Measurements from ENCODE around the gene MXD4. TPM values are rescaled to one million over a fixed set of nuclear protein-coding genes. Genes with fewer than 3 reads are reported as not detected.

The MXD4 gene
- total RNA-seq, 1 experiment from 2014 or later: 20.4 TPM

DNA sequence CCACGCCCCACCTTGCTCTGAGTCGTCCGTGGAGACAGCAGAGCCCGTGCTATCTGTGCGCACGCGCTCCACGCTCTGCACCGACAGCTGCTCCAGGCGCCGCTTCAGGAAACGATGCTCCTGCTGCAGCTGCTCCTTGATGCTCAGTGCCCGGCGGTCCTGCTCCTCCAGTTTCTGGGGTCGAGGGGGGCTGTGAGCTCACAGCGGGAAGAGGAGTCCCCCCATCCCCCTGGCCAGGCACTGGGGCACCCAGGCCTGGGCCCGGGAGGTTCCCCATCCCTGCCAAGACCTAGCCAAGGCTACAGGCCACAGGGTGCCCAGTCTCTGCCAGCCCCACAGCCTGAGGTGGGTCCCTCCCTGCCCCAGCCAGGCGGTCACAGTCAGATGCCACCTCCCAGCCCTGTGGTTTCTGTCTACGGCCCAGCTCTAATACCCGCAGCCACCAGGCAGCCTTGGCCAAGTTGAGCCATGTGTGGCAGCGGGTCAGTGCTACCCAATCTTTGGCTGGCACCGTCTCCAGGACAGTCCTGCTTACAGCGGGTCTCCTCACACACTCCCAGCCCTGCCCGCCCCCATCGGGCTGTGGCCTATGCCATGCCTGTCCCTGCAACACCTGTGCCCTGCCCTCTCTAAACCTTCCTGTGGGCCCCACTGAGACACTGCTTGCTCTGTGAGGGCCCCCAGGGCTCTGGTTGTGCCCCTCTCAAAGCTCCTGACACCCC is 10.7 kb downstream of the MXD4 start (continued):
- TF ChIP-seq, protein P1, sequence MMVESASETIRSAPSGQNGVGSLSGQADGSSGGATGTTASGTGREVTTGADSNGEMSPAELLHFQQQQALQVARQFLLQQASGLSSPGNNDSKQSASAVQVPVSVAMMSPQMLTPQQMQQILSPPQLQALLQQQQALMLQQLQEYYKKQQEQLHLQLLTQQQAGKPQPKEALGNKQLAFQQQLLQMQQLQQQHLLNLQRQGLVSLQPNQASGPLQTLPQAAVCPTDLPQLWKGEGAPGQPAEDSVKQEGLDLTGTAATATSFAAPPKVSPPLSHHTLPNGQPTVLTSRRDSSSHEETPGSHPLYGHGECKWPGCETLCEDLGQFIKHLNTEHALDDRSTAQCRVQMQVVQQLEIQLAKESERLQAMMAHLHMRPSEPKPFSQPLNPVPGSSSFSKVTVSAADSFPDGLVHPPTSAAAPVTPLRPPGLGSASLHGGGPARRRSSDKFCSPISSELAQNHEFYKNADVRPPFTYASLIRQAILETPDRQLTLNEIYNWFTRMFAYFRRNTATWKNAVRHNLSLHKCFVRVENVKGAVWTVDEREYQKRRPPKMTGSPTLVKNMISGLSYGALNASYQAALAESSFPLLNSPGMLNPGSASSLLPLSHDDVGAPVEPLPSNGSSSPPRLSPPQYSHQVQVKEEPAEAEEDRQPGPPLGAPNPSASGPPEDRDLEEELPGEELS (CRISPR knock-in tag; IDR thresholded peaks at IDR 0.05): no peak
- TF ChIP-seq, protein P2, sequence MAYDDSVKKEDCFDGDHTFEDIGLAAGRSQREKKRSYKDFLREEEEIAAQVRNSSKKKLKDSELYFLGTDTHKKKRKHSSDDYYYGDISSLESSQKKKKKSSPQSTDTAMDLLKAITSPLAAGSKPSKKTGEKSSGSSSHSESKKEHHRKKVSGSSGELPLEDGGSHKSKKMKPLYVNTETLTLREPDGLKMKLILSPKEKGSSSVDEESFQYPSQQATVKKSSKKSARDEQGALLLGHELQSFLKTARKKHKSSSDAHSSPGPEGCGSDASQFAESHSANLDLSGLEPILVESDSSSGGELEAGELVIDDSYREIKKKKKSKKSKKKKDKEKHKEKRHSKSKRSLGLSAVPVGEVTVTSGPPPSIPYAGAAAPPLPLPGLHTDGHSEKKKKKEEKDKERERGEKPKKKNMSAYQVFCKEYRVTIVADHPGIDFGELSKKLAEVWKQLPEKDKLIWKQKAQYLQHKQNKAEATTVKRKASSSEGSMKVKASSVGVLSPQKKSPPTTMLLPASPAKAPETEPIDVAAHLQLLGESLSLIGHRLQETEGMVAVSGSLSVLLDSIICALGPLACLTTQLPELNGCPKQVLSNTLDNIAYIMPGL (CRISPR knock-in tag; IDR thresholded peaks at IDR 0.05): no peak
- TF ChIP-seq GRHL2 (CRISPR knock-in tag; IDR thresholded peaks at IDR 0.05; ENCODE audit: insufficient replicate concordance, severe bottlenecking): no peak

DNA sequence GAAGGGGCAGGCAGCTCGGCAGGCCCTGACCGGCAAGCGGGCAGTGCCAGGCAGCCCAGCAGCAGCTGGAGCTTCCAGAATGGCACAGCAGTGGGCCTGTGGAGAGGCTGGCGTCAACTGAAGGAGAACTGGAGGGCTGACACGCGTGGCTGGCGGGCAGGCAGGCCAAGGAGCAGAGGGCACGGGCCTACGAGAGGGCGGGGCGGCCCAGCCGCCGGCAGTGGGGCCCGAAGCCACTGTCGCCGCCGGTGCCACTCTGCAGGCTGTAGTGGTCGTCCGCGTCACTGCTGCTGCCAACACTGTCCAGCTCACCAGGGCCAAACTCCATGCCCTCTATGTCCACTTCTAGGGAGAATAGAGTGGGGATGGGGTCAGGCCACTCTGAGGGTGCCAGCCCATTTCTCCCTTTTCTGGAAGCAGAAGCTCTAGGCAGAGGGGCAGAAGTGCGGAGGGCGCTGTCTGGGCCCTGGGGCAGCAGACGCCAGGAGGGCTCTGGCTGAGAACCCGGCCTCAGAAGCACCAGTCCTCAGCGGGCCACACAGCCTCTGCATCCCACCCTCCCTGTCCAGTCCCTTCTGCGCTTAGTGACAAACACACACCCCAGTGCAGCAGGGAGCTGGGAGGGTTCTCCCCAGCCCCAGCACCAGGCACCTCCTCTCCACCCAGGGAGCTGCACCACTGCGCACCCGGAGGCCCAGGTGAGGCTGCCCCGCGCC is 11.4 kb downstream of the MXD4 start:
- no peak overlapping the region for H3K27ac Mint-ChIP-seq
- no peak overlapping the region for H3K4me3 Mint-ChIP-seq
- peaks cover under 1% of the 10 kb centered on the region; the same call in 1 of the 2 replicates for H3K9me3 Mint-ChIP-seq
- peak; percentile 8 for DNase-seq (ENCODE audit: low spot score)
- no peaks in the 10 kb centered on the region for H3K27me3 Mint-ChIP-seq (ENCODE audit: low read depth)
- ChIA-PET CTCF (no interaction called here), POLR2A (no interaction called here)
- no peak for ATAC-seq
- TF ChIP-seq RORB (CRISPR knock-in tag; IDR thresholded peaks at IDR 0.05): no peak
- TF ChIP-seq, protein P3, sequence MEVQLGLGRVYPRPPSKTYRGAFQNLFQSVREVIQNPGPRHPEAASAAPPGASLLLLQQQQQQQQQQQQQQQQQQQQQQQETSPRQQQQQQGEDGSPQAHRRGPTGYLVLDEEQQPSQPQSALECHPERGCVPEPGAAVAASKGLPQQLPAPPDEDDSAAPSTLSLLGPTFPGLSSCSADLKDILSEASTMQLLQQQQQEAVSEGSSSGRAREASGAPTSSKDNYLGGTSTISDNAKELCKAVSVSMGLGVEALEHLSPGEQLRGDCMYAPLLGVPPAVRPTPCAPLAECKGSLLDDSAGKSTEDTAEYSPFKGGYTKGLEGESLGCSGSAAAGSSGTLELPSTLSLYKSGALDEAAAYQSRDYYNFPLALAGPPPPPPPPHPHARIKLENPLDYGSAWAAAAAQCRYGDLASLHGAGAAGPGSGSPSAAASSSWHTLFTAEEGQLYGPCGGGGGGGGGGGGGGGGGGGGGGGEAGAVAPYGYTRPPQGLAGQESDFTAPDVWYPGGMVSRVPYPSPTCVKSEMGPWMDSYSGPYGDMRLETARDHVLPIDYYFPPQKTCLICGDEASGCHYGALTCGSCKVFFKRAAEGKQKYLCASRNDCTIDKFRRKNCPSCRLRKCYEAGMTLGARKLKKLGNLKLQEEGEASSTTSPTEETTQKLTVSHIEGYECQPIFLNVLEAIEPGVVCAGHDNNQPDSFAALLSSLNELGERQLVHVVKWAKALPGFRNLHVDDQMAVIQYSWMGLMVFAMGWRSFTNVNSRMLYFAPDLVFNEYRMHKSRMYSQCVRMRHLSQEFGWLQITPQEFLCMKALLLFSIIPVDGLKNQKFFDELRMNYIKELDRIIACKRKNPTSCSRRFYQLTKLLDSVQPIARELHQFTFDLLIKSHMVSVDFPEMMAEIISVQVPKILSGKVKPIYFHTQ (CRISPR knock-in tag; IDR thresholded peaks at IDR 0.05): no peak
- TF ChIP-seq, protein P4, sequence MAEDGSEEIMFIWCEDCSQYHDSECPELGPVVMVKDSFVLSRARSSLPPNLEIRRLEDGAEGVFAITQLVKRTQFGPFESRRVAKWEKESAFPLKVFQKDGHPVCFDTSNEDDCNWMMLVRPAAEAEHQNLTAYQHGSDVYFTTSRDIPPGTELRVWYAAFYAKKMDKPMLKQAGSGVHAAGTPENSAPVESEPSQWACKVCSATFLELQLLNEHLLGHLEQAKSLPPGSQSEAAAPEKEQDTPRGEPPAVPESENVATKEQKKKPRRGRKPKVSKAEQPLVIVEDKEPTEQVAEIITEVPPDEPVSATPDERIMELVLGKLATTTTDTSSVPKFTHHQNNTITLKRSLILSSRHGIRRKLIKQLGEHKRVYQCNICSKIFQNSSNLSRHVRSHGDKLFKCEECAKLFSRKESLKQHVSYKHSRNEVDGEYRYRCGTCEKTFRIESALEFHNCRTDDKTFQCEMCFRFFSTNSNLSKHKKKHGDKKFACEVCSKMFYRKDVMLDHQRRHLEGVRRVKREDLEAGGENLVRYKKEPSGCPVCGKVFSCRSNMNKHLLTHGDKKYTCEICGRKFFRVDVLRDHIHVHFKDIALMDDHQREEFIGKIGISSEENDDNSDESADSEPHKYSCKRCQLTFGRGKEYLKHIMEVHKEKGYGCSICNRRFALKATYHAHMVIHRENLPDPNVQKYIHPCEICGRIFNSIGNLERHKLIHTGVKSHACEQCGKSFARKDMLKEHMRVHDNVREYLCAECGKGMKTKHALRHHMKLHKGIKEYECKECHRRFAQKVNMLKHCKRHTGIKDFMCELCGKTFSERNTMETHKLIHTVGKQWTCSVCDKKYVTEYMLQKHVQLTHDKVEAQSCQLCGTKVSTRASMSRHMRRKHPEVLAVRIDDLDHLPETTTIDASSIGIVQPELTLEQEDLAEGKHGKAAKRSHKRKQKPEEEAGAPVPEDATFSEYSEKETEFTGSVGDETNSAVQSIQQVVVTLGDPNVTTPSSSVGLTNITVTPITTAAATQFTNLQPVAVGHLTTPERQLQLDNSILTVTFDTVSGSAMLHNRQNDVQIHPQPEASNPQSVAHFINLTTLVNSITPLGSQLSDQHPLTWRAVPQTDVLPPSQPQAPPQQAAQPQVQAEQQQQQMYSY (CRISPR knock-in tag; IDR thresholded peaks at IDR 0.05): no peak
- no peak for TF ChIP-seq TP53 (CRISPR knock-in tag; IDR thresholded peaks at IDR 0.05)
- TF ChIP-seq, protein P5, sequence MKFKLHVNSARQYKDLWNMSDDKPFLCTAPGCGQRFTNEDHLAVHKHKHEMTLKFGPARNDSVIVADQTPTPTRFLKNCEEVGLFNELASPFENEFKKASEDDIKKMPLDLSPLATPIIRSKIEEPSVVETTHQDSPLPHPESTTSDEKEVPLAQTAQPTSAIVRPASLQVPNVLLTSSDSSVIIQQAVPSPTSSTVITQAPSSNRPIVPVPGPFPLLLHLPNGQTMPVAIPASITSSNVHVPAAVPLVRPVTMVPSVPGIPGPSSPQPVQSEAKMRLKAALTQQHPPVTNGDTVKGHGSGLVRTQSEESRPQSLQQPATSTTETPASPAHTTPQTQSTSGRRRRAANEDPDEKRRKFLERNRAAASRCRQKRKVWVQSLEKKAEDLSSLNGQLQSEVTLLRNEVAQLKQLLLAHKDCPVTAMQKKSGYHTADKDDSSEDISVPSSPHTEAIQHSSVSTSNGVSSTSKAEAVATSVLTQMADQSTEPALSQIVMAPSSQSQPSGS (CRISPR knock-in tag; IDR thresholded peaks at IDR 0.05; ENCODE audit: borderline replicate concordance, low read depth): no peak
- no peak for TF ChIP-seq MXD4 (CRISPR knock-in tag; IDR thresholded peaks at IDR 0.05; ENCODE audit: borderline replicate concordance)
- no peak for TF ChIP-seq ATF1 (CRISPR knock-in tag; IDR thresholded peaks at IDR 0.05)
- TF ChIP-seq, protein P6, sequence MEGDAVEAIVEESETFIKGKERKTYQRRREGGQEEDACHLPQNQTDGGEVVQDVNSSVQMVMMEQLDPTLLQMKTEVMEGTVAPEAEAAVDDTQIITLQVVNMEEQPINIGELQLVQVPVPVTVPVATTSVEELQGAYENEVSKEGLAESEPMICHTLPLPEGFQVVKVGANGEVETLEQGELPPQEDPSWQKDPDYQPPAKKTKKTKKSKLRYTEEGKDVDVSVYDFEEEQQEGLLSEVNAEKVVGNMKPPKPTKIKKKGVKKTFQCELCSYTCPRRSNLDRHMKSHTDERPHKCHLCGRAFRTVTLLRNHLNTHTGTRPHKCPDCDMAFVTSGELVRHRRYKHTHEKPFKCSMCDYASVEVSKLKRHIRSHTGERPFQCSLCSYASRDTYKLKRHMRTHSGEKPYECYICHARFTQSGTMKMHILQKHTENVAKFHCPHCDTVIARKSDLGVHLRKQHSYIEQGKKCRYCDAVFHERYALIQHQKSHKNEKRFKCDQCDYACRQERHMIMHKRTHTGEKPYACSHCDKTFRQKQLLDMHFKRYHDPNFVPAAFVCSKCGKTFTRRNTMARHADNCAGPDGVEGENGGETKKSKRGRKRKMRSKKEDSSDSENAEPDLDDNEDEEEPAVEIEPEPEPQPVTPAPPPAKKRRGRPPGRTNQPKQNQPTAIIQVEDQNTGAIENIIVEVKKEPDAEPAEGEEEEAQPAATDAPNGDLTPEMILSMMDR (IDR thresholded peaks at IDR 0.05): no peak
- no peak for TF ChIP-seq ZNF317 (CRISPR knock-in tag; IDR thresholded peaks at IDR 0.05; ENCODE audit: borderline replicate concordance, low read depth)
- H3K4me1 Mint-ChIP-seq: peaks cover 13% of the 10 kb centered on the region; the same call in 1 of the 2 replicates
- no peaks in the 10 kb centered on the region for H3K36me3 Mint-ChIP-seq

All from WTC11 (cell line).